ENCODE measurements around the gene FRMD8. TPM values are rescaled to one million over a fixed set of nuclear protein-coding genes. Genes with fewer than 3 reads are reported as not detected.

FRMD8 gene
- total RNA-seq, 1 experiment from 2014 or later, result 22.7 TPM

DNA sequence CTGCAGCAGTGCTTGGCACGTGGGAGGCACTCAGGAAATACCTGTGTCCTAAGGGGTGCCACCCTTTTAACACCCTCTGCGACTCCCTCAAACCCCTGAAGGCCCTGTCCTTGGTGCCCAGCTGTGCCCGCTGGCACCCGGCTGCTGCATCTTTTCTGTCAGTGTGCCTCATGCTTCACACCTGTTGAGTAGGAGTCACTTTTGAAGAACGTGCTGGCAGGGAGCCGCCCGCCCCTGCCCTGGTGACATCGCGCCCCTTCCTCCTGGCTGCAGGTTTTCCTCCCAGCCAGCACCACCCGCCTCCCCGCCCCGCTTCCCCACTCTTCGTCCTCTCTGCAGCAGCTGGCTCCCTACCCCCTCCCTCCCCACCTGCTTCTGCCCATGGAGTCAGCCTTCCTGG lies 17.8 kb downstream of the FRMD8 start:
- Mint-ChIP-seq H3K4me3 (no peak overlapping the region), H3K27ac (no peak overlapping the region), H3K9me3 (no peaks in the 10 kb centered on the region), H3K36me3 (ENCODE audit: insufficient read depth in 1 of 3, low read depth in 3 of 3) (peaks cover 3 to 44% (median 26%) of the 10 kb centered on the region in 3 experiments; a peak in 6 of 7 replicates), H3K27me3 (ENCODE audit: low read depth) (no peaks in the 10 kb centered on the region), H3K4me1 (peaks cover 0 to 13% of the 10 kb centered on the region in 2 experiments; a peak in 3 of 4 replicates)
- Histone ChIP-seq H2BK120ac (ENCODE audit: low read depth, low read length, poor library complexity, severe bottlenecking) (no peak overlapping the region), H3K4ac (ENCODE audit: low read depth, low read length) (no peak overlapping the region), H2BK20ac (ENCODE audit: low read depth, low read length, poor library complexity, severe bottlenecking) (no peak overlapping the region), H3K23me2 (ENCODE audit: insufficient read length, low read depth, low read length, poor library complexity, severe bottlenecking) (no peaks in the 10 kb centered on the region), H4K8ac (replicated peaks; ENCODE audit: insufficient read length, low read depth, low read length) (no peak overlapping the region), H3K9ac (ENCODE audit: extremely low read depth, insufficient read length, low read length) (no peak overlapping the region), H3K79me2 (ENCODE audit: insufficient read depth, low read length) (no peaks in the 10 kb centered on the region), H2BK5ac (ENCODE audit: insufficient read length, low read length) (no peak overlapping the region), H3K27me3 (ENCODE audit: insufficient read depth, low read length) (no peaks in the 10 kb centered on the region), H2BK15ac (ENCODE audit: low read depth, low read length) (no peak overlapping the region), H2BK12ac (ENCODE audit: insufficient read length, low read depth, low read length) (no peak overlapping the region), H3K27ac (ENCODE audit: insufficient read length, low read depth, low read length) (no peak overlapping the region), H3K9me3 (ENCODE audit: control insufficient read depth, low read depth, low read length) (no peaks in the 10 kb centered on the region), H3T11ph (ENCODE audit: low read length) (no peak overlapping the region), H4K5ac (ENCODE audit: insufficient read length, low read depth, low read length) (no peak overlapping the region), H2AK5ac (ENCODE audit: insufficient read length, low read length) (no peak overlapping the region), H4K91ac (ENCODE audit: insufficient read length, low read depth, low read length) (no peak overlapping the region), H3K18ac (ENCODE audit: insufficient read length, low read depth, low read length) (no peak overlapping the region), H3K23ac (ENCODE audit: insufficient read length, low read depth, low read length) (no peak overlapping the region), H3K79me1 (ENCODE audit: insufficient read depth, low read depth, low read length, poor library complexity, severe bottlenecking) (no peaks in the 10 kb centered on the region), H4K20me1 (ENCODE audit: control insufficient read depth, insufficient read depth, insufficient read length) (no peaks in the 10 kb centered on the region), H3K4me2 (ENCODE audit: insufficient read depth, insufficient read length, low read length) (no peak overlapping the region), H3K4me1 (ENCODE audit: insufficient read depth, low read length) (no peaks in the 10 kb centered on the region), H2AFZ (ENCODE audit: low read length) (no peak overlapping the region), H3K56ac (ENCODE audit: insufficient read length, low read depth, low read length) (no peak overlapping the region), H3K14ac (ENCODE audit: insufficient read depth, low read length) (no peak overlapping the region)
- TF ChIP-seq, protein P1, sequence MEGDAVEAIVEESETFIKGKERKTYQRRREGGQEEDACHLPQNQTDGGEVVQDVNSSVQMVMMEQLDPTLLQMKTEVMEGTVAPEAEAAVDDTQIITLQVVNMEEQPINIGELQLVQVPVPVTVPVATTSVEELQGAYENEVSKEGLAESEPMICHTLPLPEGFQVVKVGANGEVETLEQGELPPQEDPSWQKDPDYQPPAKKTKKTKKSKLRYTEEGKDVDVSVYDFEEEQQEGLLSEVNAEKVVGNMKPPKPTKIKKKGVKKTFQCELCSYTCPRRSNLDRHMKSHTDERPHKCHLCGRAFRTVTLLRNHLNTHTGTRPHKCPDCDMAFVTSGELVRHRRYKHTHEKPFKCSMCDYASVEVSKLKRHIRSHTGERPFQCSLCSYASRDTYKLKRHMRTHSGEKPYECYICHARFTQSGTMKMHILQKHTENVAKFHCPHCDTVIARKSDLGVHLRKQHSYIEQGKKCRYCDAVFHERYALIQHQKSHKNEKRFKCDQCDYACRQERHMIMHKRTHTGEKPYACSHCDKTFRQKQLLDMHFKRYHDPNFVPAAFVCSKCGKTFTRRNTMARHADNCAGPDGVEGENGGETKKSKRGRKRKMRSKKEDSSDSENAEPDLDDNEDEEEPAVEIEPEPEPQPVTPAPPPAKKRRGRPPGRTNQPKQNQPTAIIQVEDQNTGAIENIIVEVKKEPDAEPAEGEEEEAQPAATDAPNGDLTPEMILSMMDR (conservative IDR thresholded peaks at IDR 0.05), result no peak
- no peak for DNase-seq
- no CpG with 5 or more reads among the region's 13 CpGs for WGBS (ENCODE audit: extremely low coverage, insufficient read length, low lambda C conversion rate)

All from H9 (cell line).